ENCODE results near the gene DBH.

GRCh38 chr9:133653638-133654037, 17.5 kb downstream of the DBH start:
- TF ChIP-seq ZC3H10 (CRISPR knock-in tag; IDR thresholded peaks at IDR 0.05) (no peak), SNAI2 (CRISPR knock-in tag; IDR thresholded peaks at IDR 0.05) (no peak), CREB5 (CRISPR knock-in tag; IDR thresholded peaks at IDR 0.05; ENCODE audit: low read depth) (no peak), ZFP3 (CRISPR knock-in tag; IDR thresholded peaks at IDR 0.05) (no peak), TSHZ2 (CRISPR knock-in tag; IDR thresholded peaks at IDR 0.05) (no peak)

All from SK-N-SH treated with all-trans-retinoic acid at 6 μM for 48 hours (cell line).